Lung (tissue), 12 donors: ENCODE results near the gene QPCT. TPM values are rescaled to one million over a fixed set of nuclear protein-coding genes. Genes with fewer than 3 reads are reported as not detected.

Experiments
- ATAC-seq: fragments of 200-7000 bp; cut with Tn5 transposase; one replicate; pipeline ENCODE4 v1.9.1; 2020; ENCODE audit warnings: moderate number of reproducible peaks; ENCODE audit not compliant: insufficient read depth, low FRiP score
- DNase-seq, 3 donors: peaks; one replicate each; pipeline ENCODE4 v3.0.0-alpha.2; 2013 to 2017
- H3K27ac ChIP-seq, 2 donors: one replicate each; pipeline ENCODE4 v1.5.1; 2013; ENCODE audit warnings: mild to moderate bottlenecking in 2 of 2, moderate library complexity in 2 of 2, control low read depth in 1 of 2, inconsistent platforms in 1 of 2, low read depth in 1 of 2, low read length in 1 of 2
- H3K27me3 ChIP-seq, 3 donors: one replicate each; pipeline ENCODE4 v1.5.1; 2013; ENCODE audit warnings: low read length in 2 of 3; ENCODE audit not compliant: control insufficient read depth in 3 of 3, insufficient read depth in 3 of 3
- H3K36me3 ChIP-seq, 4 donors: one replicate each; pipeline ENCODE4 v1.5.1; 2013; ENCODE audit warnings: low read length in 4 of 4, mild to moderate bottlenecking in 1 of 4, moderate library complexity in 1 of 4; ENCODE audit not compliant: control insufficient read depth in 4 of 4, insufficient read depth in 4 of 4
- H3K4me1 ChIP-seq, 5 donors: one replicate each; pipeline ENCODE4 v1.5.1; 2013; ENCODE audit warnings: low read length in 5 of 5, mild to moderate bottlenecking in 2 of 5, moderate library complexity in 1 of 5; ENCODE audit not compliant: control insufficient read depth in 5 of 5, insufficient read depth in 5 of 5
- H3K4me3 ChIP-seq: one replicate; pipeline ENCODE4 v1.5.1; 2013; ENCODE audit warnings: mild to moderate bottlenecking, control low read depth, moderate library complexity
- H3K9ac ChIP-seq, 2 donors: one replicate each; pipeline ENCODE4 v1.5.1; 2013; ENCODE audit warnings: low read length in 2 of 2, control low read depth in 1 of 2; ENCODE audit not compliant: insufficient read depth in 1 of 2
- H3K9me3 ChIP-seq, 4 donors: one replicate each; pipeline ENCODE4 v1.5.1; 2013; ENCODE audit warnings: low read length in 3 of 4, mild to moderate bottlenecking in 1 of 4, moderate library complexity in 1 of 4; ENCODE audit not compliant: control insufficient read depth in 4 of 4, insufficient read depth in 3 of 4
- CTCF ChIP-seq: IDR thresholded peaks from 2 replicates; pipeline ENCODE4 v1.5.1; 2012; ENCODE audit warnings: mild to moderate bottlenecking; ENCODE audit errors: control extremely low read depth, extremely low read depth
- WGBS, 2 donors: extraction: QIAGEN DNeasy Blood & Tissue Kit; methylation state at CpG; one replicate each; pipeline ENCODE4 v1.1.7; 2013; 5-methylcytosine and 5-hydroxymethylcytosine counted together
- polyA plus RNA-seq, 2 donors: library from polyadenylated mRNA; stranded (reverse); fragments of 200-250 nt; gene quantifications; one replicate each; pipeline ENCODE4 v1.2.1, GENCODE V29; 2013
- total RNA-seq, 2 donors: library from RNA; depleted of rRNA in 1 of 2; stranded (reverse); fragments of >200 nt in 1 of 2; gene quantifications; one replicate each; pipeline ENCODE4 v1.2.1, GENCODE V29; 2014 to 2021
- donor health status: control.
- donor health status: control.
- donor health status: Bipolar disorder and iron deficiency.
- donor health status: healthy.
- donor health status: DM: yes; HTN: yes; CAD: no.

QPCT gene
- total and polyA plus RNA-seq, 4 donors: 3.0 to 34.1 (median 7.4) TPM

DNA sequence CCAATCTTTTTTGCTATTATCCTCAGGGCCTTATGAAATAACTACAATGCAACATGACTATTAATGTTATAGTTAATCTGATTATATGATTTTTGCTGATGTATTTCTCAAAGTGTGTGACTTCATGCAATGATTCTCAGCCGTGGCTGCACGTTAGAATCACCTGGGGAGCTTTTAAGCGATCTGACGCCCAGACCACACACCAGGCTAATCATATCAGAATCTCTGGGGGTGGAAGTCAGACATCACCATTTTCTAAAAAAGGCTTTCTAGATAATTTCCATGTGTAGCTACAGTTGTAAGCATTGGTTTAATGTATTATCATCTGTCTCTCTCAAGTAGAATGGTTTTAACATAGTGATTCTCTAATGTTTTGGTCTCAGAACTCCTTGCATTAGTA lies 5.5 kb upstream of the QPCT start:
- TF ChIP-seq CTCF: no peak
- ATAC-seq: no peak
- WGBS, 2 donors: 76 to 91% methylated on average over 4 of the region's 4 CpGs

GRCh38 chr2:37340637-37341036 lies 3.8 kb upstream of the QPCT start:
- no peak for TF ChIP-seq CTCF
- WGBS, 2 donors: 86 to 87% methylated on average over 3 of the region's 3 CpGs
- H3K27ac ChIP-seq: no peak overlapping the region
- no peaks in the 10 kb centered on the region for H3K27me3 ChIP-seq
- ATAC-seq (no peak), DNase-seq (no peak)
- H3K36me3 ChIP-seq: no peaks in the 10 kb centered on the region
- no peak overlapping the region for H3K4me3 ChIP-seq
- H3K4me1 ChIP-seq: peaks cover 0 to 16% (median 1%) of the 10 kb centered on the region in 5 donors
- no peak overlapping the region for H3K9ac ChIP-seq
- no peaks in the 10 kb centered on the region for H3K9me3 ChIP-seq

More for the DNA sequence above, 5.5 kb upstream of the QPCT start:
- H3K27me3 ChIP-seq: no peaks in the 10 kb centered on the region
- peaks cover 0 to 1% (median 0%) of the 10 kb centered on the region in 4 donors for H3K9me3 ChIP-seq
- H3K9ac ChIP-seq: no peak overlapping the region
- H3K27ac ChIP-seq: no peak overlapping the region
- H3K36me3 ChIP-seq: no peaks in the 10 kb centered on the region
- no peak for DNase-seq
- no peak overlapping the region for H3K4me3 ChIP-seq
- peaks cover 0 to 7% (median 0%) of the 10 kb centered on the region in 5 donors for H3K4me1 ChIP-seq

DNA sequence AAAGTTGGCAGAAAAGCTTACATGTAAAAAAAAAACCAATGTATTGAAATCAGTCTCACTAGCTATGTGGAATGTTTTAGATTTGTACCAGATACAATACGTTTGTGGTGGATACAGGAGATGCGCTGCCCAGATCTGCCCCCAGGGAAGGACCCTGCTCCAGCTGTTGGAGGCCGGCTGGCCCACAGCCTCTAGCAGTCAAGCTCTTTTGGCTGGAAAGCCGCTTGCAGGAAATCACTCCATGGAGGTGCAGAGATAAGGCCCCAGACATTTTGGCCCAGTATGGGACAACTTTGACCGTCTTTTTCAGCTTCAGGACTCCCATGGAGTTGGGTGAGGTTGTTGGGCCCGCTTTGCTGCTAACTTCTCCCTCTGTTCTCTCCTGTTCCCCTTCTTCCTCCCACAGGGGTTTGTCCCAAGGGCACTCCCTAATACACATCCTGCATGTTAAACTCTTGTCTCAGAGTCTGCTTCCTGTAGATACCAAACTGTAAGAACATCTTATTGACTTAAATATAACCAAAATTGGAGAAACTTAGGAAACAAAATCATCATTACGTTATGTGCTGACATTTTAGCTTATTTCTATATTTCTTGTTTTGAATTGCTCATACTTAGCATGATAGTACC lies 1.7 kb upstream of the QPCT start:
- Histone ChIP-seq H3K9ac (no peak overlapping the region), H3K9me3 (no peaks in the 10 kb centered on the region), H3K27ac (no peak overlapping the region), H3K36me3 (no peaks in the 10 kb centered on the region), H3K4me3 (no peak overlapping the region), H3K27me3 (no peaks in the 10 kb centered on the region), H3K4me1 (peaks cover 0 to 16% (median 1%) of the 10 kb centered on the region in 5 donors)
- DNase-seq (peak in 2 of 3 donors; percentile 22 to 28), ATAC-seq (no peak)
- WGBS, 2 donors: 83% methylated on average over 7 of the region's 7 CpGs
- TF ChIP-seq CTCF: no peak
